NCI-H146 treated with DMSO at 0.1 percent for 48 hours (cell line): Measurements from ENCODE around the gene CC2D2A.

Source experiments
- DNase-seq: peaks from one replicate; lab custom pipeline; 2025; ENCODE audit not compliant: unreplicated experiment; lab: John Stamatoyannopoulos, UW

Gene CC2D2A

DNA sequence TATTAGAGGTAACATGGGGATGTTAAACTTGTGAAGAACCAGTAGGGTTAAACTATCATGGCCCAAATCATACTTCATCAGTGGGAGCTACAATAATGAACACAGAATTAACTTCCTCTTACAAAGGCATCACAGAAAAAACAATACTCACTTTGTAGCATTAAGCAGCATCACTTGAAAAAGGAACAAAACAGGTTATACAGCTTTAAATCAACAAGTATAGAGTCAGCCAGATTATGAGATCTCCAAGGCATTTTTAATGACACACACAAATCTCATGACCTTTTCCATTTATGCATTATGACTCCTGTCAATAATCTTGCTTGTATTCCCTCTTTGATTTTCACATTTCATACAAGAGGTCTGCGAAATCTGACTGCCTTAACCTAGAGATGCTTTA is 167.1 kb downstream of the CC2D2A start:
- DNase-seq = no peak

DNA sequence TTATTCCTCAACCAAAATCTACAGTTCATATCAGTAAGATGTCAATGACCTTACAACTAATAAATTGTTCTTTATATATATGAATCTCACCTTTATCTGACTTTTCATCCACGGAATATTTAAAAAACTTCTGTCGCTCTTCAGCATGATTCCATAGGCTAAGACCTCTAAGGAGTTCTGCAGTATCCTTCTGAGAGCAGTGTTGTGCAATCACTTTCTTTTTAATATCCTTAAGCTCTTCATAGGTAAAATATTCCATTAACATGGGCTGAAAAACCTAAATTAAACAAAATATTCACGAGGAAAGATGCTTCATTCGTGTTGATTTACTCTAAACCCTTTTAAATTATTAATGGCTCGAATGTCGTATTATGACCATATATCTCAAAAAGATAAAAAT is 168.7 kb downstream of the CC2D2A start:
- DNase-seq = no peak

DNA sequence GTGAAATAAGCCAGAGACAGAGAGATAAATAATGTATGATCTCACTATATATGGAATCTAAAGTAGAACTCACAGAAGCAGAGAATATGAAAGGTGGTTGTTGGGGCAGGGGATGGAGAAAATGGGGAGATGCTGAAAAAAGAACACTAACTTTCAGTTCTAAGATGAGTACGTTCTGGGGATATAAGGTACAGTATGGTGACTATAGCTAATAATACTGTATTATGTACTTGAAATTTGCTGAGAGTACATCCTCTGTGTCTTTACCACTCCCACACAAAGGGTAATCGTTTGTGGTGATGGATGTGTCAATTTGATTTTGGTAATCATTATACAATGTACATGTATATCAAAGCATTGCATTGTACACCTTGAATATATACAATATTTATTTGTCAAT is 178.9 kb downstream of the CC2D2A start:
- no peak for DNase-seq

DNA sequence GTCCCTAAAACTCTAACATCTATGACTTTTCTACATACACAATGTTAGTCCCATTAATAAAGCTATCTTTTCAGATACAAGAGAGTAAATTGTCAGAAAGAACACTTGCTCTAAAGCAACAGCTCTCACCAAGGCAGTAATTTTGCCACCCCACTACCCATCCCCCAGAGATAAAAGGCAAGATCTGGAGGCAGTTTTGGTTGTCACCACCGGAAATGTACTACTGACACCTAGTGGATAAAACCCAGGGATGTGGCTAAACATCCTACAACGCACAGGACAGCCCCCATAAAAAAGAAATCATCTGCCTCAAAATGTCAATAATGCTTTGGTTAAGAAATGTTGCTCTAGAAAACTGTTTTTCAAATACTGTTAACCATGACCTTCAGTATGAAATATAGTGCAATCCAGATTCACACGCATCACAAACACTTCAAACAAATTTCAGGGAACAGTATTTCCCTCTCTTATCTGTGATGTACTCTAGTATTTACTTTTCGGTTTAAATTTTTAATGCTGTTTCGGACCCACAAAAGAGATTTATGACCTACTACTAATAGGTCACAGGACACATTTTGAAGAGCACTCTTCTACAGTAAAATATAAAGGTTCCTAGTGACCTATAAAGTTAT is 180.3 kb downstream of the CC2D2A start:
- peak; percentile 7 for DNase-seq
